HepG2 (cell line): ENCODE results near the gene NFIC. TPM values are rescaled to one million over a fixed set of nuclear protein-coding genes. Genes with fewer than 3 reads are reported as not detected.
A peak's percentile ranks its signal among the peaks of the same experiment; 100 is the strongest.

ENCODE experiments used
- CAMTA2 ChIP-seq: sonication (generic); formaldehyde crosslinking; IDR thresholded peaks from 2 replicates; pipeline ENCODE4 v1.4.0; 2020; ENCODE audit warnings: mild to moderate bottlenecking, missing genetic modification reagents, borderline replicate concordance
- HES4 ChIP-seq: sonication (generic); formaldehyde crosslinking; IDR thresholded peaks from 2 replicates; pipeline ENCODE4 v1.9.0; 2021; ENCODE audit warnings: mild to moderate bottlenecking, missing genetic modification reagents, borderline replicate concordance
- HNF4A ChIP-seq: sonication (generic); formaldehyde crosslinking; IDR thresholded peaks from 2 replicates; pipeline ENCODE4 v1.4.0; 2020; ENCODE audit warnings: missing genetic modification reagents
- HNF4G ChIP-seq, 2 experiments: sonication (generic) in 1 of 2; formaldehyde crosslinking in 1 of 2; IDR thresholded peaks; 2 replicates each; pipeline versions ENCODE4 v1.4.0 to v1.6.1; 2011 to 2020; ENCODE audit warnings: borderline replicate concordance in 2 of 2, low read depth in 2 of 2, mild to moderate bottlenecking in 2 of 2, low read length in 1 of 2, missing genetic modification reagents in 1 of 2, moderate library complexity in 1 of 2
- NFYC ChIP-seq: IDR thresholded peaks from 2 replicates; pipeline ENCODE4 v1.6.1; 2016; ENCODE audit warnings: missing genetic modification reagents, missing compliant biosample characterization
- NRL ChIP-seq: sonication (generic); formaldehyde crosslinking; IDR thresholded peaks from 2 replicates; pipeline ENCODE4 v1.5.0; 2020; ENCODE audit warnings: missing genetic modification reagents, mild to moderate bottlenecking, moderate library complexity, borderline replicate concordance
- POLR2AphosphoS5 ChIP-seq: IDR thresholded peaks from 2 replicates; pipeline ENCODE4 v1.6.1; 2012; ENCODE audit warnings: low read depth, low read length
- TEAD3 ChIP-seq: optimal IDR thresholded peaks from 2 replicates; pipeline ENCODE3; 2016; ENCODE audit warnings: borderline replicate concordance
- ZNF121 ChIP-seq: sonication (generic); formaldehyde crosslinking; IDR thresholded peaks from 2 replicates; pipeline ENCODE4 v1.5.0; 2020; ENCODE audit warnings: mild to moderate bottlenecking, missing genetic modification reagents
- ZNF383 ChIP-seq: sonication (generic); formaldehyde crosslinking; IDR thresholded peaks from 2 replicates; pipeline ENCODE4 v1.4.0; 2020; ENCODE audit warnings: missing genetic modification reagents, mild to moderate bottlenecking, borderline replicate concordance
- polyA plus RNA-seq, 8 experiments: library from polyadenylated mRNA; depleted of rRNA in 3 of 8; stranded (reverse) in 7 of 8; unstranded in 1 of 8; fragments of >200 nt; fragmentation: Illumina TruSeq in 4 of 8; extraction: Trizol in 4 of 8; gene quantifications; 2 replicates each; pipeline versions ENCODE4 v1.2.1 to v1.2.3, GENCODE V29; 2011 to 2016; ENCODE audit warnings: low read depth in 4 of 8, missing spikeins in 1 of 8, mixed read lengths in 1 of 8; ENCODE audit not compliant: insufficient read depth in 1 of 8
- total RNA-seq, 5 experiments: library from RNA; depleted of rRNA; stranded (reverse); fragments of >200 nt; fragmentation: Illumina TruSeq; extraction: Trizol; gene quantifications; 2 replicates each; pipeline ENCODE4 v1.2.3, GENCODE V29; 2016; ENCODE audit warnings: low read depth in 1 of 5
- TF ChIP-seq, protein P1 (sequence below): fragments of 450-650 bp; IDR thresholded peaks from 2 replicates; pipeline ENCODE4 v1.6.1; 2017
- TF ChIP-seq, protein P2 (sequence below): sonication (generic); formaldehyde crosslinking; IDR thresholded peaks from 2 replicates; pipeline ENCODE4 v1.4.0; 2020; ENCODE audit warnings: mild to moderate bottlenecking, low read depth, missing genetic modification reagents
- TF ChIP-seq, protein P3 (sequence below): IDR thresholded peaks from 2 replicates; pipeline ENCODE4 v1.6.1; 2016; ENCODE audit warnings: missing genetic modification reagents, missing compliant biosample characterization
- TF ChIP-seq, protein P4 (sequence below), 2 experiments: fragments of 450-650 bp in 1 of 2; sonication (generic) in 1 of 2; formaldehyde crosslinking in 1 of 2; IDR thresholded peaks; 2 replicates each; pipeline versions ENCODE4 v1.6.1 to v1.8.0; 2016 to 2022; ENCODE audit warnings: antibody characterized with exemption in 1 of 2, mild to moderate bottlenecking in 1 of 2, missing genetic modification reagents in 1 of 2

NFIC gene
- total and polyA plus RNA-seq, 2 of the 13 experiments (the other 11 are each of a cell fraction or from before 2014, with no cell fraction given), result 1.3 to 2.5 TPM

DNA sequence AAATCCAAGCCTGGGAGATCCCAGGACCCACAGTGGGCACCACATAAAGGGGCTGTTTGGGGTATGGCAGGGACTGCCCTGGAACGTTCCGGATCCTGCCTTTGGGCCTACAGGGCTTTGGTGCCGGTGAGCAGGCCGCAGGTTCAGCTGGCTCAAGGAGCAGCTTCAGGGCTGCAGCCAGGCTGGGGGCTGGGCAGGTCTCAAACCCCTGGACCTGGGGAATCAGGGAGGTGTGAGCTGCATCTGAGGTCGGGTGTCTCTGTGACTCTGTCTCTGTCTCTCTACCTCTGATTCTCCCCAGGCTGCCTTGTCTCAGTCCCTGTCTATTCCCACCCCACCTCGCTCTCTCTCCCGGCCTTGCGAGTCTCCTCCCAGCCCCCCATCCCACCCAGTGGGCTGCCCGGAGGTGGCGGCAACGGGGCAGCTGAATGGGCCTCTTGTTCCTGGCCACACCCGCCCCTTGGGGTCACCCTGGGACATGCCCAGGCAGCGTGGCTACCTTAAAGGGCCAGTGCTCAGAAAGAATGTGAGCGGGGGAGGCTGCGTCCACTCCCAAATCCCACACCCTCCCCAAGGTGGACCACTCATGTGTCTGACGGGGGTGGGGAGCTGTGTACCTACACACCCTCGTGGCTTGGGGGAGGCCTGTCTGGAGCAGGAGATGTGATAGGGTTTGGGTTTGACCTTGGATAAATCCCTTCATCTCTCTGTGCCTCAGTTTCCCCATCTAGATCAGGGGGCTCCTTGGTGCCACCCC lies 31.1 kb downstream of the NFIC start (continued):
- TF ChIP-seq POLR2AphosphoS5 (peak; percentile 46; the same call in 1 of the 2 replicates), NFYC (CRISPR knock-in tag) (peak; percentile 50), CAMTA2 (0 out of 2 replicates have a peak, but pooled peaks have one; percentile 77), TEAD3 (CRISPR knock-in tag) (peak; percentile 65), ZNF121 (peak; percentile 70; the same call in 1 of the 2 replicates), HNF4A (CRISPR knock-in tag) (no peak; the same call in 1 of the 2 replicates), ZNF383 (CRISPR knock-in tag) (no peak), HES4 (no peak), HNF4G (IDR thresholded peaks at IDR 0.05; ENCODE audit: borderline replicate concordance, low read depth, low read length) (0 out of 2 replicates have a peak, but pooled peaks have one; percentile 23), HNF4G (CRISPR knock-in tag; IDR thresholded peaks at IDR 0.05; ENCODE audit: borderline replicate concordance, low read depth) (no peak), NRL (CRISPR knock-in tag) (peak; percentile 27; the same call in 1 of the 2 replicates)
- TF ChIP-seq, protein P1, sequence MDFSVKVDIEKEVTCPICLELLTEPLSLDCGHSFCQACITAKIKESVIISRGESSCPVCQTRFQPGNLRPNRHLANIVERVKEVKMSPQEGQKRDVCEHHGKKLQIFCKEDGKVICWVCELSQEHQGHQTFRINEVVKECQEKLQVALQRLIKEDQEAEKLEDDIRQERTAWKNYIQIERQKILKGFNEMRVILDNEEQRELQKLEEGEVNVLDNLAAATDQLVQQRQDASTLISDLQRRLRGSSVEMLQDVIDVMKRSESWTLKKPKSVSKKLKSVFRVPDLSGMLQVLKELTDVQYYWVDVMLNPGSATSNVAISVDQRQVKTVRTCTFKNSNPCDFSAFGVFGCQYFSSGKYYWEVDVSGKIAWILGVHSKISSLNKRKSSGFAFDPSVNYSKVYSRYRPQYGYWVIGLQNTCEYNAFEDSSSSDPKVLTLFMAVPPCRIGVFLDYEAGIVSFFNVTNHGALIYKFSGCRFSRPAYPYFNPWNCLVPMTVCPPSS, result no peak
- TF ChIP-seq, protein P2, sequence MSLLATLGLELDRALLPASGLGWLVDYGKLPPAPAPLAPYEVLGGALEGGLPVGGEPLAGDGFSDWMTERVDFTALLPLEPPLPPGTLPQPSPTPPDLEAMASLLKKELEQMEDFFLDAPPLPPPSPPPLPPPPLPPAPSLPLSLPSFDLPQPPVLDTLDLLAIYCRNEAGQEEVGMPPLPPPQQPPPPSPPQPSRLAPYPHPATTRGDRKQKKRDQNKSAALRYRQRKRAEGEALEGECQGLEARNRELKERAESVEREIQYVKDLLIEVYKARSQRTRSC (CRISPR knock-in tag), result no peak
- TF ChIP-seq, protein P3, sequence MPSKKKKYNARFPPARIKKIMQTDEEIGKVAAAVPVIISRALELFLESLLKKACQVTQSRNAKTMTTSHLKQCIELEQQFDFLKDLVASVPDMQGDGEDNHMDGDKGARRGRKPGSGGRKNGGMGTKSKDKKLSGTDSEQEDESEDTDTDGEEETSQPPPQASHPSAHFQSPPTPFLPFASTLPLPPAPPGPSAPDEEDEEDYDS (CRISPR knock-in tag), result 0 out of 2 replicates have a peak, but pooled peaks have one; percentile 37
- TF ChIP-seq, protein P4, sequence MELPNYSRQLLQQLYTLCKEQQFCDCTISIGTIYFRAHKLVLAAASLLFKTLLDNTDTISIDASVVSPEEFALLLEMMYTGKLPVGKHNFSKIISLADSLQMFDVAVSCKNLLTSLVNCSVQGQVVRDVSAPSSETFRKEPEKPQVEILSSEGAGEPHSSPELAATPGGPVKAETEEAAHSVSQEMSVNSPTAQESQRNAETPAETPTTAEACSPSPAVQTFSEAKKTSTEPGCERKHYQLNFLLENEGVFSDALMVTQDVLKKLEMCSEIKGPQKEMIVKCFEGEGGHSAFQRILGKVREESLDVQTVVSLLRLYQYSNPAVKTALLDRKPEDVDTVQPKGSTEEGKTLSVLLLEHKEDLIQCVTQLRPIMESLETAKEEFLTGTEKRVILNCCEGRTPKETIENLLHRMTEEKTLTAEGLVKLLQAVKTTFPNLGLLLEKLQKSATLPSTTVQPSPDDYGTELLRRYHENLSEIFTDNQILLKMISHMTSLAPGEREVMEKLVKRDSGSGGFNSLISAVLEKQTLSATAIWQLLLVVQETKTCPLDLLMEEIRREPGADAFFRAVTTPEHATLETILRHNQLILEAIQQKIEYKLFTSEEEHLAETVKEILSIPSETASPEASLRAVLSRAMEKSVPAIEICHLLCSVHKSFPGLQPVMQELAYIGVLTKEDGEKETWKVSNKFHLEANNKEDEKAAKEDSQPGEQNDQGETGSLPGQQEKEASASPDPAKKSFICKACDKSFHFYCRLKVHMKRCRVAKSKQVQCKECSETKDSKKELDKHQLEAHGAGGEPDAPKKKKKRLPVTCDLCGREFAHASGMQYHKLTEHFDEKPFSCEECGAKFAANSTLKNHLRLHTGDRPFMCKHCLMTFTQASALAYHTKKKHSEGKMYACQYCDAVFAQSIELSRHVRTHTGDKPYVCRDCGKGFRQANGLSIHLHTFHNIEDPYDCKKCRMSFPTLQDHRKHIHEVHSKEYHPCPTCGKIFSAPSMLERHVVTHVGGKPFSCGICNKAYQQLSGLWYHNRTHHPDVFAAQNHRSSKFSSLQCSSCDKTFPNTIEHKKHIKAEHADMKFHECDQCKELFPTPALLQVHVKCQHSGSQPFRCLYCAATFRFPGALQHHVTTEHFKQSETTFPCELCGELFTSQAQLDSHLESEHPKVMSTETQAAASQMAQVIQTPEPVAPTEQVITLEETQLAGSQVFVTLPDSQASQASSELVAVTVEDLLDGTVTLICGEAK (IDR thresholded peaks at IDR 0.05), result no peak
- TF ChIP-seq, protein P4 (CRISPR knock-in tag; IDR thresholded peaks at IDR 0.05), result no peak
